GM12878 (cell line): ENCODE measurements around the gene JDP2. TPM values are rescaled to one million over a fixed set of nuclear protein-coding genes. Genes with fewer than 3 reads are reported as not detected.

Experiments
- ATAC-seq: fragments of 200-7000 bp; cut with Tn5 transposase; 3 replicates; pipeline ENCODE4 v1.9.1; 2020; ENCODE audit warnings: mild to moderate bottlenecking, moderate library complexity
- BruUV-seq: library from RNA; stranded (reverse); fragments of 400-500 nt; replicated peaks from 2 replicates; lab custom pipeline; 2021; lab: Mats Ljungman, UMichigan
- CTCF ChIA-PET: fragments of 300-600 bp; sonication (Branson Sonifier 250); formaldehyde crosslinking; extraction: SDS; loops from one replicate; lab custom pipeline; 2021; ENCODE audit warnings: inconsistent platforms; lab: Yijun Ruan, JAX
- POLR2A ChIA-PET: fragments of 350-600 bp; formaldehyde crosslinking; extraction: SDS; loops from one replicate; lab custom pipeline; 2021; ENCODE audit warnings: inconsistent platforms; lab: Charles Lee
- RAD21 ChIA-PET: fragments of 300-600 bp; sonication (Branson Sonifier 250); formaldehyde crosslinking; loops from one replicate; lab custom pipeline; 2023; ENCODE audit warnings: antibody characterized with exemption; ENCODE audit not compliant: unreplicated experiment; lab: Charles Lee
- SMC1A ChIA-PET: fragments of 300-600 bp; sonication (Branson Sonifier 250); formaldehyde crosslinking; loops from one replicate; lab custom pipeline; 2023; ENCODE audit not compliant: unreplicated experiment, uncharacterized antibody; lab: Charles Lee
- DNase-seq: peaks from one replicate; pipeline ENCODE4 v3.0.0-alpha.2; 2011; ENCODE audit warnings: low read depth, low spot score
- FAIRE-seq: peaks from 3 replicates; lab custom pipeline; 2011; peaks lifted over from hg19 to GRCh38; lab: Jason Lieb, UNC
- H2AFZ ChIP-seq: 2 replicates; pipeline ENCODE4 v1.6.0; 2011; ENCODE audit warnings: low read depth, low read length, control low read depth; ENCODE audit not compliant: control insufficient read depth
- H3K27ac ChIP-seq: 2 replicates; pipeline ENCODE4 v1.5.1; 2011; ENCODE audit warnings: control low read depth; ENCODE audit not compliant: control insufficient read depth, insufficient read depth
- H3K27me3 ChIP-seq, 2 experiments: replicated peaks in 1 of 2; 2 replicates each; pipeline versions ENCODE4 v1.6.0 to v1.6.1; 2011; ENCODE audit warnings: low read length in 1 of 2; ENCODE audit not compliant: control insufficient read depth in 2 of 2, insufficient read depth in 2 of 2
- H3K36me3 ChIP-seq, 2 experiments: 2 replicates each; pipeline ENCODE4 v1.5.1; 2011; ENCODE audit warnings: low read length in 1 of 2; ENCODE audit not compliant: control insufficient read depth in 2 of 2, insufficient read depth in 2 of 2
- H3K4me1 ChIP-seq: 2 replicates; pipeline ENCODE4 v1.6.1; 2011; ENCODE audit warnings: mild to moderate bottlenecking, low read length, moderate library complexity, mixed read lengths; ENCODE audit not compliant: control insufficient read depth, insufficient read depth
- H3K4me2 ChIP-seq: 2 replicates; pipeline ENCODE4 v1.6.0; 2011; ENCODE audit warnings: control low read depth; ENCODE audit not compliant: control insufficient read depth, insufficient read depth
- H3K4me3 ChIP-seq: fragments of 200-600 bp; sonication (generic); 2 replicates; pipeline ENCODE4 v1.5.1; 2016
- H3K79me2 ChIP-seq: 2 replicates; pipeline ENCODE4 v1.6.0; 2011; ENCODE audit warnings: low read length; ENCODE audit not compliant: control insufficient read depth, insufficient read depth
- H3K9ac ChIP-seq: 2 replicates; pipeline ENCODE4 v1.8.0; 2011; ENCODE audit warnings: low read length, control low read depth, mixed read lengths; ENCODE audit not compliant: control insufficient read depth, insufficient read depth
- H3K9me3 ChIP-seq: replicated peaks from 3 replicates; pipeline ENCODE4 v1.5.1; 2011; ENCODE audit warnings: mild to moderate bottlenecking, low read length; ENCODE audit not compliant: control insufficient read depth, insufficient read depth
- H4K20me1 ChIP-seq: 2 replicates; pipeline ENCODE4 v1.6.0; 2011; ENCODE audit not compliant: control insufficient read depth, insufficient read depth
- FOXK2 ChIP-seq: fragments of 450-650 bp; IDR thresholded peaks from 2 replicates; pipeline ENCODE4 v1.6.1; 2017; ENCODE audit warnings: mild to moderate bottlenecking, moderate library complexity
- GATAD2B ChIP-seq: fragments of 450-650 bp; conservative IDR thresholded peaks from 2 replicates; pipeline ENCODE4 v1.6.1; 2017; ENCODE audit warnings: low read depth, mild to moderate bottlenecking, moderate library complexity
- HDAC2 ChIP-seq: fragments of 200-600 bp; sonication (generic); IDR thresholded peaks from 2 replicates; pipeline ENCODE4 v1.6.1; 2017
- IRF4 ChIP-seq: IDR thresholded peaks from 2 replicates; pipeline ENCODE4 v1.6.1; 2011; ENCODE audit warnings: low read depth, low read length
- JUND ChIP-seq: IDR thresholded peaks from 2 replicates; pipeline ENCODE4 v1.6.1; 2012; ENCODE audit warnings: low read depth, mild to moderate bottlenecking, low read length, improper control_type of control experiment, moderate library complexity
- MTA3 ChIP-seq: IDR thresholded peaks from 2 replicates; pipeline ENCODE4 v1.6.1; 2012; ENCODE audit warnings: low read length, inconsistent platforms, borderline replicate concordance
- NR2C1 ChIP-seq: fragments of 450-650 bp; IDR thresholded peaks from 2 replicates; pipeline ENCODE4 v1.6.1; 2017; ENCODE audit warnings: antibody characterized with exemption, mild to moderate bottlenecking, moderate library complexity
- PAX5 ChIP-seq: IDR thresholded peaks from 2 replicates; pipeline ENCODE4 v1.6.1; 2011; ENCODE audit warnings: low read depth, low read length, borderline replicate concordance
- POLR2AphosphoS5 ChIP-seq: IDR thresholded peaks from 2 replicates; pipeline ENCODE4 v1.6.1; 2011; ENCODE audit warnings: mild to moderate bottlenecking, low read length, inconsistent platforms
- ZNF24 ChIP-seq: fragments of 450-650 bp; IDR thresholded peaks from 2 replicates; pipeline ENCODE4 v1.6.1; 2017; ENCODE audit warnings: antibody characterized with exemption, mild to moderate bottlenecking
- ZNF384 ChIP-seq: IDR thresholded peaks from 2 replicates; pipeline ENCODE4 v1.6.1; 2012; ENCODE audit warnings: low read depth, mild to moderate bottlenecking, low read length, improper control_type of control experiment, borderline replicate concordance
- WGBS: methylation state at CpG from one replicate; pipeline ENCODE4 v1.1.6; 2016; ENCODE audit warnings: low lambda C conversion rate; ENCODE audit not compliant: insufficient replicate concordance, insufficient coverage; ENCODE audit errors: missing lambda C conversion rate; 5-methylcytosine and 5-hydroxymethylcytosine counted together
- in situ Hi-C: fragments of 300-500 bp; cut with MboI; formaldehyde crosslinking; loops from 9 replicates; pipeline ENCODE4 v1.14.3; 2018; ENCODE audit warnings: mixed read lengths
- intact Hi-C: fragments of 100-400 bp; cut with micrococcal nuclease; formaldehyde crosslinking; loops from one replicate; pipeline ENCODE4 v1.14.2; 2022; ENCODE audit not compliant: unreplicated experiment
- polyA plus RNA-seq, 11 experiments: library from polyadenylated mRNA; depleted of rRNA in 4 of 11; unstranded in 6 of 11; stranded (reverse) in 5 of 11; fragments of >200 nt; fragmentation: Nextera tagmentation in 4 of 11; fragmentation: Illumina TruSeq in 1 of 11; extraction: Ambion mirVana in 4 of 11; extraction: Trizol in 1 of 11; gene quantifications; 1 replicate in 1 of 11; 2 replicates in 10 of 11; pipeline versions ENCODE4 v1.2.1 to v1.2.3, GENCODE V29; 2011 to 2016; ENCODE audit warnings: inconsistent platforms in 2 of 11, missing spikeins in 2 of 11, low read depth in 1 of 11
- total RNA-seq, 4 experiments: library from RNA; depleted of rRNA in 3 of 4; stranded (reverse); fragments of >200 nt in 3 of 4; fragmentation: Illumina TruSeq in 1 of 4; extraction: Trizol in 1 of 4; gene quantifications; 2 replicates each; pipeline versions ENCODE4 v1.2.1 to v1.2.3, GENCODE V29; 2013 to 2021
- TF ChIP-seq, protein P1 (sequence below): IDR thresholded peaks from 2 replicates; pipeline ENCODE4 v1.6.1; 2011; ENCODE audit warnings: low read depth, low read length, improper control_type of control experiment, borderline replicate concordance
- TF ChIP-seq, protein P2 (sequence below): fragments of 450-650 bp; IDR thresholded peaks from 2 replicates; pipeline ENCODE4 v1.6.1; 2017; ENCODE audit warnings: borderline replicate concordance

The JDP2 gene
- total and polyA plus RNA-seq, 10 of the 15 experiments (the other 5 are each of a cell fraction or from before 2014, with no cell fraction given), result 0.71 to 21.3 (median 11.2) TPM

GRCh38 chr14:75393794-75394193, 34.0 kb upstream of the JDP2 start:
- no peak overlapping the region for H3K9ac ChIP-seq
- H3K27ac ChIP-seq, result no peak overlapping the region
- 83% methylated on average over 9 of the region's 9 CpGs for WGBS
- ChIA-PET SMC1A (interaction anchor here (1.3 kb wide), 1 partner anchor 55 kb away, joined by 4 read pairs; no protein-coding TSS in a partner anchor), RAD21 (no interaction called here), CTCF (interaction anchor here (1.4 kb wide), 1 partner anchor 60 kb away, joined by 3 read pairs; no protein-coding TSS in a partner anchor), POLR2A (no interaction called here)
- no peaks in the 10 kb centered on the region for H3K4me1 ChIP-seq
- H3K36me3 ChIP-seq, result no peaks in the 10 kb centered on the region
- FAIRE-seq, result no peak
- H3K9me3 ChIP-seq, result no peaks in the 10 kb centered on the region
- DNase-seq, result no peak
- TF ChIP-seq ZNF24 (no peak), HDAC2 (no peak), POLR2AphosphoS5 (no peak), JUND (no peak), PAX5 (no peak), GATAD2B (no peak), FOXK2 (no peak), ZNF384 (no peak), MTA3 (no peak), NR2C1 (no peak), IRF4 (no peak)
- TF ChIP-seq, protein P1, sequence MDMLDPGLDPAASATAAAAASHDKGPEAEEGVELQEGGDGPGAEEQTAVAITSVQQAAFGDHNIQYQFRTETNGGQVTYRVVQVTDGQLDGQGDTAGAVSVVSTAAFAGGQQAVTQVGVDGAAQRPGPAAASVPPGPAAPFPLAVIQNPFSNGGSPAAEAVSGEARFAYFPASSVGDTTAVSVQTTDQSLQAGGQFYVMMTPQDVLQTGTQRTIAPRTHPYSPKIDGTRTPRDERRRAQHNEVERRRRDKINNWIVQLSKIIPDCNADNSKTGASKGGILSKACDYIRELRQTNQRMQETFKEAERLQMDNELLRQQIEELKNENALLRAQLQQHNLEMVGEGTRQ, result no peak
- TF ChIP-seq, protein P2, sequence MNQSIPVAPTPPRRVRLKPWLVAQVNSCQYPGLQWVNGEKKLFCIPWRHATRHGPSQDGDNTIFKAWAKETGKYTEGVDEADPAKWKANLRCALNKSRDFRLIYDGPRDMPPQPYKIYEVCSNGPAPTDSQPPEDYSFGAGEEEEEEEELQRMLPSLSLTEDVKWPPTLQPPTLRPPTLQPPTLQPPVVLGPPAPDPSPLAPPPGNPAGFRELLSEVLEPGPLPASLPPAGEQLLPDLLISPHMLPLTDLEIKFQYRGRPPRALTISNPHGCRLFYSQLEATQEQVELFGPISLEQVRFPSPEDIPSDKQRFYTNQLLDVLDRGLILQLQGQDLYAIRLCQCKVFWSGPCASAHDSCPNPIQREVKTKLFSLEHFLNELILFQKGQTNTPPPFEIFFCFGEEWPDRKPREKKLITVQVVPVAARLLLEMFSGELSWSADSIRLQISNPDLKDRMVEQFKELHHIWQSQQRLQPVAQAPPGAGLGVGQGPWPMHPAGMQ, result no peak
- no peak overlapping the region for H3K4me2 ChIP-seq
- no peak overlapping the region for H3K4me3 ChIP-seq
- in situ Hi-C loops (no loop called here), intact Hi-C loops (no loop called here)
- no peak overlapping the region for H2AFZ ChIP-seq
- no peaks in the 10 kb centered on the region for H4K20me1 ChIP-seq
- no TSS peak for BruUV-seq
- H3K27me3 ChIP-seq, result no peaks in the 10 kb centered on the region
- no peaks in the 10 kb centered on the region for H3K79me2 ChIP-seq
- no peak for ATAC-seq
